ENCODE data around the gene SUPT3H.
"Not testable (repeated sequence)": the region's sequence is repeated elsewhere in the genome, so short reads cannot be mapped to it uniquely, and the experiment has no call there.

SUPT3H gene

GRCh38 chr6:45098256-45098655 lies 279.5 kb downstream of the SUPT3H start:
- no peak for DNase-seq

GRCh38 chr6:45094831-45095230 lies 282.9 kb downstream of the SUPT3H start:
- DNase-seq, result no peak

GRCh38 chr6:45092135-45092534 lies 285.6 kb downstream of the SUPT3H start:
- no peak for DNase-seq

GRCh38 chr6:45086360-45087084 lies 291.2 kb downstream of the SUPT3H start:
- DNase-seq, result no peak

GRCh38 chr6:45084257-45084656 lies 293.5 kb downstream of the SUPT3H start:
- no peak for DNase-seq

GRCh38 chr6:45082091-45082490 lies 295.6 kb downstream of the SUPT3H start:
- DNase-seq, result no peak

- DNase-seq, result no peak
These were observed 296.1 kb downstream of the SUPT3H start for GRCh38 chr6:45081634-45082033.

GRCh38 chr6:45078432-45078831 lies 299.3 kb downstream of the SUPT3H start:
- DNase-seq, result no peak

- no peak for DNase-seq
These were observed 301.4 kb downstream of the SUPT3H start for GRCh38 chr6:45076217-45076930.

- no peak for DNase-seq
These were observed 302.5 kb downstream of the SUPT3H start for GRCh38 chr6:45075246-45075645.

GRCh38 chr6:45074439-45074838 lies 303.3 kb downstream of the SUPT3H start:
- DNase-seq, result no peak

- DNase-seq, result no peak
These were observed 304.0 kb downstream of the SUPT3H start for GRCh38 chr6:45073771-45074170.

- DNase-seq, result no peak
These were observed 305.1 kb downstream of the SUPT3H start for GRCh38 chr6:45072673-45073072.

GRCh38 chr6:45072016-45072415 lies 305.7 kb downstream of the SUPT3H start:
- no peak for DNase-seq

- no peak for DNase-seq
These were observed 308.6 kb downstream of the SUPT3H start for GRCh38 chr6:45069091-45069490.

GRCh38 chr6:45067446-45067845 lies 310.3 kb downstream of the SUPT3H start:
- DNase-seq, result not testable (repeated sequence)

GRCh38 chr6:45062659-45063058 lies 315.1 kb downstream of the SUPT3H start:
- DNase-seq, result peak; percentile 32

- DNase-seq, result no peak
These were observed 320.0 kb downstream of the SUPT3H start for GRCh38 chr6:45057711-45058110.

- no peak for DNase-seq
These were observed 323.1 kb downstream of the SUPT3H start for GRCh38 chr6:45054610-45055009.

GRCh38 chr6:45052325-45052724 lies 325.4 kb downstream of the SUPT3H start:
- no peak for DNase-seq

- DNase-seq, result no peak
These were observed 328.4 kb downstream of the SUPT3H start for GRCh38 chr6:45049188-45049843.

GRCh38 chr6:45047573-45047972 lies 330.2 kb downstream of the SUPT3H start:
- DNase-seq, result no peak

- no peak for DNase-seq
These were observed 332.5 kb downstream of the SUPT3H start for GRCh38 chr6:45045253-45045601.
